ENCODE data around the gene ECI1. TPM values are rescaled to one million over a fixed set of nuclear protein-coding genes. Genes with fewer than 3 reads are reported as not detected.
A peak's percentile ranks its signal among the peaks of the same experiment; 100 is the strongest.

The ECI1 gene
- total and polyA plus RNA-seq, 2 of the 13 experiments (the other 11 are each of a cell fraction or from before 2014, with no cell fraction given): 82.0 to 102 TPM

DNA sequence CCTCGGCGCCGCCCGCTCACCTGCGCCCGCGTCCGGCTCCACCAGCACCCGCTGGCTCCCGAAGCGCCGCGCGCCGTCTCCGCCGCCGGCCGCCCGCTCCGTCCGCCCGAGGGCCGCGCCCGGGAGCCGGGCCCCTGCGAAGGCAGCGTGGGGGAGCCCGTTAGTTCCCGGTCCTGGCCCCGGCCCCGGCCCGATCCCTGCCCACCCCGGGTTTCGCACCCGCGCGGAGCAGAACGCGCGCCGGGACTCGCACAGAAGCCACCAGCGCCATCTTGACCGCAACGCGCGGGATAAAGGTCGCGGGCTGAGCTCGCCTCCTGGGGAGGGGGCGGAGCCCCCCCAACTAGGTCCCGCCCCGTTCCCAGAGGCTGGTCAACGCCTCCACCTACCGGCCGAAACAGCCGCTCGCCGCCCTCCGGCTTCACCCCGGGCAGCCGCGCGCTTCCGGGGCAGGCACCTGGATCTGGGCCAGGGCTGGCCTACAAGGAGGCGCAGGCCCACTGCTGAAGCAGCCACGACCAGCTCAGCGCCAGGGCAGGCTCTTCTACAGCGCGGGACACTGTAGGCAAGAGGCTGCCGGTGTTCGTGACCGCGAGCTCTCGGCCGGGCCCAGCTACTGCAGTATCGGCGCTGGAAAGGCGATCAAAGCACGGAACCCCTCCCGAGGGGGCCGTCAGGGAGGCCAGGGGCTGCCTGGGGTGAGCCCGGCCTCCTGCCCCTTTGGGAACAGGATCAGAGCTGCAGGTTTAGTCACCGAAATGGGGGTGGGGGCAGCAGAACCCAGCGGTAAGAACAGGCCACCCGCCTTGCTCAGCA, at the start of gene ECI1 (continued):
- TF ChIP-seq SNRNP70 (IDR thresholded peaks at IDR 0.05; ENCODE audit: low read depth, low read length): no peak
- TF ChIP-seq ZNF343 (CRISPR knock-in tag; IDR thresholded peaks at IDR 0.05): peak; percentile 90
- TF ChIP-seq ARNT (IDR thresholded peaks at IDR 0.05): no peak
- TF ChIP-seq ZNF670 (CRISPR knock-in tag; IDR thresholded peaks at IDR 0.05; ENCODE audit: borderline replicate concordance): peak; percentile 81
- TF ChIP-seq, protein P1, sequence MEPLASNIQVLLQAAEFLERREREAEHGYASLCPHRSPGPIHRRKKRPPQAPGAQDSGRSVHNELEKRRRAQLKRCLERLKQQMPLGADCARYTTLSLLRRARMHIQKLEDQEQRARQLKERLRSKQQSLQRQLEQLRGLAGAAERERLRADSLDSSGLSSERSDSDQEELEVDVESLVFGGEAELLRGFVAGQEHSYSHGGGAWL (CRISPR knock-in tag; IDR thresholded peaks at IDR 0.05): peak; percentile 61; the same call in 1 of the 2 replicates
- no peak for TF ChIP-seq MXD4 (CRISPR knock-in tag; IDR thresholded peaks at IDR 0.05)
- TF ChIP-seq, protein P2, sequence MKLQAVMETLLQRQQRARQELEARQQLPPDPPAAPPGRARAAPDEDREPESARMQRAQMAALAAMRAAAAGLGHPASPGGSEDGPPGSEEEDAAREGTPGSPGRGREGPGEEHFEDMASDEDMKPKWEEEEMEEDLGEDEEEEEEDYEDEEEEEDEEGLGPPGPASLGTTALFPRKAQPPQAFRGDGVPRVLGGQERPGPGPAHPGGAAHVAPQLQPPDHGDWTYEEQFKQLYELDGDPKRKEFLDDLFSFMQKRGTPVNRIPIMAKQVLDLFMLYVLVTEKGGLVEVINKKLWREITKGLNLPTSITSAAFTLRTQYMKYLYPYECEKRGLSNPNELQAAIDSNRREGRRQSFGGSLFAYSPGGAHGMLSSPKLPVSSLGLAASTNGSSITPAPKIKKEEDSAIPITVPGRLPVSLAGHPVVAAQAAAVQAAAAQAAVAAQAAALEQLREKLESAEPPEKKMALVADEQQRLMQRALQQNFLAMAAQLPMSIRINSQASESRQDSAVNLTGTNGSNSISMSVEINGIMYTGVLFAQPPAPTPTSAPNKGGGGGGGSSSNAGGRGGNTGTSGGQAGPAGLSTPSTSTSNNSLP (IDR thresholded peaks at IDR 0.05; ENCODE audit: low read depth, low read length): no peak
- TF ChIP-seq ZNF121 (CRISPR knock-in tag; IDR thresholded peaks at IDR 0.05): 0 out of 2 replicates have a peak, but pooled peaks have one; percentile 50
- TF ChIP-seq KDM6A (CRISPR knock-in tag; IDR thresholded peaks at IDR 0.05; ENCODE audit: low read depth): no peak
- peak; percentile 88 for TF ChIP-seq HNF4G (IDR thresholded peaks at IDR 0.05; ENCODE audit: borderline replicate concordance, low read depth, low read length)
- peak; percentile 86; the same call in 1 of the 2 replicates for TF ChIP-seq HNF4G (CRISPR knock-in tag; IDR thresholded peaks at IDR 0.05; ENCODE audit: borderline replicate concordance, low read depth)
- peak; percentile 86 for TF ChIP-seq KDM5B (CRISPR knock-in tag; IDR thresholded peaks at IDR 0.05; ENCODE audit: borderline replicate concordance)
- peak; percentile 91 for TF ChIP-seq ZNF567 (CRISPR knock-in tag; IDR thresholded peaks at IDR 0.05; ENCODE audit: borderline replicate concordance)
- TF ChIP-seq SALL1 (CRISPR knock-in tag; IDR thresholded peaks at IDR 0.05): peak; percentile 71
- no peak for TF ChIP-seq CEBPB (IDR thresholded peaks at IDR 0.05; ENCODE audit: borderline replicate concordance, low read depth, low read length)
- TF ChIP-seq NFYC (CRISPR knock-in tag; IDR thresholded peaks at IDR 0.05): peak; percentile 44; the same call in 1 of the 2 replicates
- peak; percentile 93 for TF ChIP-seq POLR2AphosphoS5 (IDR thresholded peaks at IDR 0.05; ENCODE audit: low read depth, low read length)
- TF ChIP-seq, protein P3, sequence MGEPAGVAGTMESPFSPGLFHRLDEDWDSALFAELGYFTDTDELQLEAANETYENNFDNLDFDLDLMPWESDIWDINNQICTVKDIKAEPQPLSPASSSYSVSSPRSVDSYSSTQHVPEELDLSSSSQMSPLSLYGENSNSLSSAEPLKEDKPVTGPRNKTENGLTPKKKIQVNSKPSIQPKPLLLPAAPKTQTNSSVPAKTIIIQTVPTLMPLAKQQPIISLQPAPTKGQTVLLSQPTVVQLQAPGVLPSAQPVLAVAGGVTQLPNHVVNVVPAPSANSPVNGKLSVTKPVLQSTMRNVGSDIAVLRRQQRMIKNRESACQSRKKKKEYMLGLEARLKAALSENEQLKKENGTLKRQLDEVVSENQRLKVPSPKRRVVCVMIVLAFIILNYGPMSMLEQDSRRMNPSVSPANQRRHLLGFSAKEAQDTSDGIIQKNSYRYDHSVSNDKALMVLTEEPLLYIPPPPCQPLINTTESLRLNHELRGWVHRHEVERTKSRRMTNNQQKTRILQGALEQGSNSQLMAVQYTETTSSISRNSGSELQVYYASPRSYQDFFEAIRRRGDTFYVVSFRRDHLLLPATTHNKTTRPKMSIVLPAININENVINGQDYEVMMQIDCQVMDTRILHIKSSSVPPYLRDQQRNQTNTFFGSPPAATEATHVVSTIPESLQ (CRISPR knock-in tag; conservative IDR thresholded peaks at IDR 0.05): no peak
- peak; percentile 84 for TF ChIP-seq RXRB (CRISPR knock-in tag; IDR thresholded peaks at IDR 0.05; ENCODE audit: borderline replicate concordance)
- TF ChIP-seq, protein P4, sequence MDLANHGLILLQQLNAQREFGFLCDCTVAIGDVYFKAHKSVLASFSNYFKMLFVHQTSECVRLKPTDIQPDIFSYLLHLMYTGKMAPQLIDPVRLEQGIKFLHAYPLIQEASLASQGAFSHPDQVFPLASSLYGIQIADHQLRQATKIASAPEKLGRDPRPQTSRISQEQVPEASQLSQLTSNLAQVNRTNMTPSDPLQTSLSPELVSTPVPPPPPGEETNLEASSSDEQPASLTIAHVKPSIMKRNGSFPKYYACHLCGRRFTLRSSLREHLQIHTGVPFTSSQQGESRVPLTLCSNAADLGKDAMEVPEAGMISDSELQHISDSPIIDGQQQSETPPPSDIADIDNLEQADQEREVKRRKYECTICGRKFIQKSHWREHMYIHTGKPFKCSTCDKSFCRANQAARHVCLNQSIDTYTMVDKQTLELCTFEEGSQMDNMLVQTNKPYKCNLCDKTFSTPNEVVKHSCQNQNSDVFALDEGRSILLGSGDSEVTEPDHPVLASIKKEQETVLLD (CRISPR knock-in tag; IDR thresholded peaks at IDR 0.05; ENCODE audit: low read depth): peak; percentile 85
- TF ChIP-seq, protein P5, sequence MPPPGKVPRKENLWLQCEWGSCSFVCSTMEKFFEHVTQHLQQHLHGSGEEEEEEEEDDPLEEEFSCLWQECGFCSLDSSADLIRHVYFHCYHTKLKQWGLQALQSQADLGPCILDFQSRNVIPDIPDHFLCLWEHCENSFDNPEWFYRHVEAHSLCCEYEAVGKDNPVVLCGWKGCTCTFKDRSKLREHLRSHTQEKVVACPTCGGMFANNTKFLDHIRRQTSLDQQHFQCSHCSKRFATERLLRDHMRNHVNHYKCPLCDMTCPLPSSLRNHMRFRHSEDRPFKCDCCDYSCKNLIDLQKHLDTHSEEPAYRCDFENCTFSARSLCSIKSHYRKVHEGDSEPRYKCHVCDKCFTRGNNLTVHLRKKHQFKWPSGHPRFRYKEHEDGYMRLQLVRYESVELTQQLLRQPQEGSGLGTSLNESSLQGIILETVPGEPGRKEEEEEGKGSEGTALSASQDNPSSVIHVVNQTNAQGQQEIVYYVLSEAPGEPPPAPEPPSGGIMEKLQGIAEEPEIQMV (CRISPR knock-in tag; IDR thresholded peaks at IDR 0.05; ENCODE audit: low read depth): no peak; the same call in 1 of the 2 replicates
- TF ChIP-seq ZSCAN20 (CRISPR knock-in tag; IDR thresholded peaks at IDR 0.05; ENCODE audit: borderline replicate concordance): no peak; the same call in 1 of the 2 replicates

All from HepG2 (cell line).